Mammary epithelial cell (primary cell): Measurements from ENCODE around the gene CHST10.

Experiments
- CTCF ChIP-seq, 2 donors: IDR thresholded peaks in 1 of 2; conservative IDR thresholded peaks in 1 of 2; 2 replicates each; pipeline ENCODE4 v1.5.1; 2011 to 2012; ENCODE audit warnings: inconsistent platforms in 2 of 2, low read length in 2 of 2, mild to moderate bottlenecking in 2 of 2, control low read depth in 1 of 2, low read depth in 1 of 2; ENCODE audit not compliant: insufficient read depth in 1 of 2; ENCODE audit errors: extremely low read depth in 1 of 2
- EZH2 ChIP-seq: IDR thresholded peaks from 2 replicates; pipeline ENCODE4 v1.6.1; 2012; ENCODE audit warnings: low read length, inconsistent platforms, borderline replicate concordance

GRCh38 chr2:100383306-100383705, 34.2 kb downstream of the CHST10 start:
- TF ChIP-seq CTCF (conservative IDR thresholded peaks at IDR 0.05 in 1 of 2, IDR thresholded peaks at IDR 0.05 in 1 of 2; ENCODE audit: extremely low read depth in 1 of 2, insufficient read depth in 1 of 2, low read depth in 1 of 2, low read length in 2 of 2) (no peak), EZH2 (no peak)
